ENCODE data around the gene ZNG1B.
A peak's percentile ranks its signal among the peaks of the same experiment; 100 is the strongest.
"Not testable (repeated sequence)": the region's sequence is repeated elsewhere in the genome, so short reads cannot be mapped to it uniquely, and the experiment has no call there.

ZNG1B gene

GRCh38 chr2:113502216-113503093, 65.0 kb downstream of the ZNG1B start:
- FAIRE-seq; DNase-seq (ENCODE audit: insufficient read length): not testable (repeated sequence)

- peak; percentile 15 for DNase-seq (ENCODE audit: insufficient read length)
- not testable (repeated sequence) for FAIRE-seq
Observed at GRCh38 chr2:113503094-113504042, 65.9 kb downstream of the ZNG1B start.

GRCh38 chr2:113504081-113504480, 66.6 kb downstream of the ZNG1B start:
- not testable (repeated sequence) for DNase-seq (ENCODE audit: insufficient read length)

GRCh38 chr2:113507394-113508140, 70.1 kb downstream of the ZNG1B start:
- not testable (repeated sequence) for DNase-seq (ENCODE audit: insufficient read length); FAIRE-seq

More at GRCh38 chr2:113504081-113504480, 66.6 kb downstream of the ZNG1B start:
- FAIRE-seq: not testable (repeated sequence)

- FAIRE-seq; DNase-seq (ENCODE audit: insufficient read length): not testable (repeated sequence)
Observed at GRCh38 chr2:113508187-113508586, 70.7 kb downstream of the ZNG1B start.

- not testable (repeated sequence) for DNase-seq (ENCODE audit: insufficient read length); FAIRE-seq
Observed at GRCh38 chr2:113510913-113511312, 73.4 kb downstream of the ZNG1B start.

GRCh38 chr2:113511859-113512258, 74.4 kb downstream of the ZNG1B start:
- FAIRE-seq; DNase-seq (ENCODE audit: insufficient read length): not testable (repeated sequence)

GRCh38 chr2:113515457-113515856, 78.0 kb downstream of the ZNG1B start:
- DNase-seq (ENCODE audit: insufficient read length); FAIRE-seq: not testable (repeated sequence)

GRCh38 chr2:113515995-113516394, 78.5 kb downstream of the ZNG1B start:
- not testable (repeated sequence) for DNase-seq (ENCODE audit: insufficient read length); FAIRE-seq

- not testable (repeated sequence) for FAIRE-seq; DNase-seq (ENCODE audit: insufficient read length)
Observed at GRCh38 chr2:113517025-113517424, 79.5 kb downstream of the ZNG1B start.

GRCh38 chr2:113520837-113521236, 83.3 kb downstream of the ZNG1B start:
- DNase-seq (ENCODE audit: insufficient read length); FAIRE-seq: not testable (repeated sequence)

GRCh38 chr2:113521492-113521891, 84.0 kb downstream of the ZNG1B start:
- not testable (repeated sequence) for DNase-seq (ENCODE audit: insufficient read length); FAIRE-seq

- not testable (repeated sequence) for FAIRE-seq
Observed at GRCh38 chr2:113524986-113525385, 87.5 kb downstream of the ZNG1B start.

GRCh38 chr2:113527350-113528045, 90.0 kb downstream of the ZNG1B start:
- not testable (repeated sequence) for FAIRE-seq

More at GRCh38 chr2:113524986-113525385, 87.5 kb downstream of the ZNG1B start:
- not testable (repeated sequence) for DNase-seq (ENCODE audit: insufficient read length)

GRCh38 chr2:113528126-113528525, 90.6 kb downstream of the ZNG1B start:
- FAIRE-seq; DNase-seq (ENCODE audit: insufficient read length): not testable (repeated sequence)

More at GRCh38 chr2:113527350-113528045, 90.0 kb downstream of the ZNG1B start:
- DNase-seq (ENCODE audit: insufficient read length): not testable (repeated sequence)

- FAIRE-seq; DNase-seq (ENCODE audit: insufficient read length): not testable (repeated sequence)
Observed at GRCh38 chr2:113528904-113529303, 91.4 kb downstream of the ZNG1B start.

GRCh38 chr2:113532991-113533390, 95.5 kb downstream of the ZNG1B start:
- not testable (repeated sequence) for DNase-seq (ENCODE audit: insufficient read length); FAIRE-seq

- FAIRE-seq; DNase-seq (ENCODE audit: insufficient read length): not testable (repeated sequence)
Observed at GRCh38 chr2:113536573-113536972, 99.1 kb downstream of the ZNG1B start.

- FAIRE-seq: not testable (repeated sequence)
Observed at GRCh38 chr2:113540834-113541203, 103.3 kb downstream of the ZNG1B start.

More at GRCh38 chr2:113540834-113541203, 103.3 kb downstream of the ZNG1B start:
- DNase-seq (ENCODE audit: insufficient read length): not testable (repeated sequence)
